ENCODE data around the gene RCC2.
"Not testable (repeated sequence)": the region's sequence is repeated elsewhere in the genome, so short reads cannot be mapped to it uniquely, and the experiment has no call there.

RCC2 gene

DNA sequence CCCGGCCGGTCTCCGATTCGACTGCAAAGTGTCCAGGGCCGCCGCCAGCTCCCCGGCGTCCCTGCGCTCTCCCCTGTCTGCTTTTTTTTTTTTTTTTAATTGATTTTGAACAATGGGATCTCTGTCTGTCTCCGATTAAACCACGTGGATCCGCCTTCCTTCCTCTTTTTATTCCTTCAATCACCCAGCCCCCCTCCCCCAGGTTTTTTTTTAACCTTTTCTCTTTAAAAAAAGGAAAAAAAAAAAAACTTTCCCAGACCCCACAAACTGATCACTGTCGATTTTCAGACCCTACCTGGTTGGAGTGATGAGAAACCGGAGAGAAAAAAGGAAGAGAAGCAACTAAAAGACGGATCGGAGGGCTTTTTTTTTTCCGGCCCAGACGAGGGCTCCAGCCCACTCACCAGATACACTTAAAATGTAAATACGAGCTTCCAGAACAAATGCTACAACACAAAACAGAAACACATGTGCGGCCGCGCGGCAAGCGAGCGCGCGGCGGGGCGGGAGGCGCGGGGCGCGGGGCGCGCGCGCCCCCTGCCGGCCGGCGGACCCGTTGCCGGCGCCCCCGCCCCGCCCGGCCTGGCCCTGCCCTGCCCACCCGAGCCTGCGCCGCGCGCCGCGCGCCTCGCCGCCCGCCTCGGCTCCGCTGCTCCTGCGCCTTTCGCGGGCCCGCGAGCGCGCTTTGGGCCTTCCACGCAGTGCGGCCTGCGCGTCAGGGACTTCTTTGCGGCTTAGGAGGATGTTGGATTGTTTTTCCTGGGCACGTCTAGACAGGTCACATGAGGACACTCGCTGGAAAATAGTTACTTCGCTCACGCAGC, at the start of gene RCC2:
TSS of gene RCC2 (minus strand) at position 428 of the 824 bp plus-strand sequence. CDS start 1,163 bp downstream, outside the sequence.
- peak; percentile 72 for DNase-seq
- Histone ChIP-seq H3K27me3 (ENCODE audit: insufficient read depth, low read depth, severe bottlenecking) (no peaks in the 10 kb centered on the region), H3K36me3 (peaks cover 33% of the 10 kb centered on the region), H3K4me3 (ENCODE audit: low read depth, low read length) (peak within 1 kb of the TSS; percentile 97), H3K9me3 (ENCODE audit: severe bottlenecking) (no peaks in the 10 kb centered on the region), H3K27ac (peak within 1 kb of the TSS; percentile 97)
- TF ChIP-seq, protein P1, sequence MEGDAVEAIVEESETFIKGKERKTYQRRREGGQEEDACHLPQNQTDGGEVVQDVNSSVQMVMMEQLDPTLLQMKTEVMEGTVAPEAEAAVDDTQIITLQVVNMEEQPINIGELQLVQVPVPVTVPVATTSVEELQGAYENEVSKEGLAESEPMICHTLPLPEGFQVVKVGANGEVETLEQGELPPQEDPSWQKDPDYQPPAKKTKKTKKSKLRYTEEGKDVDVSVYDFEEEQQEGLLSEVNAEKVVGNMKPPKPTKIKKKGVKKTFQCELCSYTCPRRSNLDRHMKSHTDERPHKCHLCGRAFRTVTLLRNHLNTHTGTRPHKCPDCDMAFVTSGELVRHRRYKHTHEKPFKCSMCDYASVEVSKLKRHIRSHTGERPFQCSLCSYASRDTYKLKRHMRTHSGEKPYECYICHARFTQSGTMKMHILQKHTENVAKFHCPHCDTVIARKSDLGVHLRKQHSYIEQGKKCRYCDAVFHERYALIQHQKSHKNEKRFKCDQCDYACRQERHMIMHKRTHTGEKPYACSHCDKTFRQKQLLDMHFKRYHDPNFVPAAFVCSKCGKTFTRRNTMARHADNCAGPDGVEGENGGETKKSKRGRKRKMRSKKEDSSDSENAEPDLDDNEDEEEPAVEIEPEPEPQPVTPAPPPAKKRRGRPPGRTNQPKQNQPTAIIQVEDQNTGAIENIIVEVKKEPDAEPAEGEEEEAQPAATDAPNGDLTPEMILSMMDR (IDR thresholded peaks at IDR 0.05; ENCODE audit: low read depth, low read length) = 0 out of 2 replicates have a peak, but pooled peaks have one; percentile 12

DNA sequence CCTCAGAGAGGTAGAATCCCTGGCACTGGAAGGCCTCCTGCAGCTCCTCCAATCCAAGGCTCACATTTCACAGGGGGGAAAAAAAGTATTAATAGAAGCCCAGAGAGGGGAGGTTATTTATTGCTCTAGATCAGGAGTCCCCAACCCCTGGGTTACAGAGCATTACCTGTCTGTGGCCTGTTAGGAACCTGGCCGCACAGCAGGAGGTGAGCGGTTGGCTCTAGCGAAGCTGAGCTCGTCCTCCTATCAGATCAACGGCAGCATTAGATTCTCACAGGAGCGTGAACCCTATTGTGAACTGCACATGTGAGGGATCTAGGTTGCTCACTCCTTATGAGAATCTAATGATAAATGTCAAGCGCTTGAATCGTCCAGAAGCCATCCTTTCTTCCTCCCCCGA, 46.8 kb upstream of the RCC2 start:
- TF ChIP-seq, protein P1 (IDR thresholded peaks at IDR 0.05; ENCODE audit: low read depth, low read length) = no peak
- H3K4me3 ChIP-seq (ENCODE audit: low read depth, low read length) = no peak overlapping the region
- no peak for DNase-seq
- no peaks in the 10 kb centered on the region for H3K36me3 ChIP-seq
- H3K27me3 ChIP-seq (ENCODE audit: insufficient read depth, low read depth, severe bottlenecking) = no peaks in the 10 kb centered on the region
- H3K9me3 ChIP-seq (ENCODE audit: severe bottlenecking) = no peaks in the 10 kb centered on the region
- no peak overlapping the region for H3K27ac ChIP-seq

DNA sequence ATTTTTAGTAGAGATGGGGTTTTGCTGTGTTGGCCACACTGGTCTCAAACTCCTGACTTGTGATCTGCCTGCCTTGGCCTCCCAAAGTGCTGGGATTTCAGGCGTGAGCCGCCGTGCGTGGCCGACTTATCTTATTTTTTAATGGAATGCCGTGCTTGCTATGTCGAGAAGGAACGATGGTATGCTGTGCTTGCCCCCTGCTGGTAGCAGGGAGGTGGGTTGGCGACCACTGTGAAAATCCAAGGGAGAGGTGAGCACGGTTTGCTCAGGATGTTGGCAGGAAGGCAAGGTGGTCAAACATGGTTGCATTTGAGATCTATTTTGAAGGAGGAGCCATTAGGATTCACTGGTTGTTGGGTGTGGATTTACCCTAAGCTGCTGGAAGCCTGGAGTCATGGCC, 45.8 kb upstream of the RCC2 start:
- H3K27me3 ChIP-seq (ENCODE audit: insufficient read depth, low read depth, severe bottlenecking) = no peaks in the 10 kb centered on the region
- H3K27ac ChIP-seq = no peak overlapping the region
- H3K36me3 ChIP-seq = no peaks in the 10 kb centered on the region
- H3K9me3 ChIP-seq (ENCODE audit: severe bottlenecking) = no peaks in the 10 kb centered on the region
- no peak overlapping the region for H3K4me3 ChIP-seq (ENCODE audit: low read depth, low read length)
- DNase-seq = peak; percentile 39
- TF ChIP-seq, protein P1 (IDR thresholded peaks at IDR 0.05; ENCODE audit: low read depth, low read length) = peak; percentile 73

DNA sequence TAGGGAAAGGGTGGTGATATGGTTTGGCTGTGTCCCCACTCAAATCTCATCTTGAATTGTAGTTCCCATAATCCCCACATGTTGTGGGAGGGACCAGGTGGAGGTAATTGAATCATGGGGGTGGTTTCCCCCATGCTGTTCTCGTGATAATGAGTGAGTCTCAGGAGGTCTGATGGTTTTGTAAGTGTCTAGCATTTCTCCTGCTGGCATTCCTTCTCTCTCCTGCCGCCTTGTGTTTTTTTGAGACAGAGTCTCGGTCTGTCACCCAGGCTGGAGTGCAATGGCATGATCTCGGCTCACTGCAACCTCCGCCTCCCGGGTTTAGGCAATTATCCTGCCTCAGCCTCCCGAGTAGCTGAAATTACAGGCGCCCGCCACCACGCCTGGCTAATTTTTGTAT, 42.5 kb upstream of the RCC2 start:
- not testable (repeated sequence) for DNase-seq; H3K36me3 ChIP-seq; H3K4me3 ChIP-seq (ENCODE audit: low read depth, low read length); H3K9me3 ChIP-seq (ENCODE audit: severe bottlenecking); H3K27ac ChIP-seq; H3K27me3 ChIP-seq (ENCODE audit: insufficient read depth, low read depth, severe bottlenecking)

DNA sequence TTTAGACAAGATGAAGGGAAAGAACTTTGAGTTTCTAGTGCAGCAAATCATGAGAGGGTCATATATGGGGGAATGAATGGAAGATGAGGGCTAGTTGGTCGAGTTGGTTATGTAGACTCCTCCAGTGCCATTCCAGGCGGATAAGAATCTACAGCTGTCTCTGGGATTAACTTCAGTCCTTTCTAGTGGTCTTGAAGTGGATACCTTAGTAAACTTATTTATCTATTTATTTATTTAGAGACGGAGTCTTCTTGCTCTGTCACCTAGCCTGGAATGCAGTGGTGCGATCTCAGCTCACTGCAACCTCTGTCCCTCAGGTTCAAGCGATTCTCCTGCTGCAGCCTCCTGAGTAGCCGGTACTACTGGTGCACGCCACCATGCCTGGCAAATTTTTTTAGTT, 41.4 kb upstream of the RCC2 start:
- no peaks in the 10 kb centered on the region for H3K27me3 ChIP-seq (ENCODE audit: insufficient read depth, low read depth, severe bottlenecking)
- no peak overlapping the region for H3K4me3 ChIP-seq (ENCODE audit: low read depth, low read length)
- H3K9me3 ChIP-seq (ENCODE audit: severe bottlenecking) = no peaks in the 10 kb centered on the region
- TF ChIP-seq, protein P1 (IDR thresholded peaks at IDR 0.05; ENCODE audit: low read depth, low read length) = no peak
- DNase-seq = no peak
- H3K36me3 ChIP-seq = no peaks in the 10 kb centered on the region
- H3K27ac ChIP-seq = no peak overlapping the region

DNA sequence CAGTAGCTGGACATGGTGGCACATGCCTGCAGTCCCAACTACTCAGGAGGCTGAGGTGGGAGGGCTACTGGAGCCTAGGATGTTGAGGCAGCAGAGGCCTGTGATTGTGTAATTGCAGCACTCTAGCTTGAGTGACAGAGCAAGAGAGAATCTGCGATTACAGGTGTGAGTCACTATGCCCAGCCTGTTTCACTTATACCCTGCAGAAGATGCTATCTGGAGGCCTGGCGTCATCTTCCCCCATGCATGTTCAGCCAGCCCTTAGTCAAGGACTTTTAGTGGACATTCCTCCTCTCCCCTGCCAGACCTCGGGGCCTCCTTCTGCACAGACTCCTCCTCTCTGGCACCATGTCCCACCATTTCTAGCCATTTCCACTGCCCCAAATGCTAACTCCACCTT, 36.3 kb upstream of the RCC2 start:
- no peak overlapping the region for H3K4me3 ChIP-seq (ENCODE audit: low read depth, low read length)
- H3K36me3 ChIP-seq = no peaks in the 10 kb centered on the region
- no peaks in the 10 kb centered on the region for H3K27me3 ChIP-seq (ENCODE audit: insufficient read depth, low read depth, severe bottlenecking)
- TF ChIP-seq, protein P1 (IDR thresholded peaks at IDR 0.05; ENCODE audit: low read depth, low read length) = no peak
- no peaks in the 10 kb centered on the region for H3K9me3 ChIP-seq (ENCODE audit: severe bottlenecking)
- DNase-seq = no peak
- H3K27ac ChIP-seq = no peak overlapping the region

DNA sequence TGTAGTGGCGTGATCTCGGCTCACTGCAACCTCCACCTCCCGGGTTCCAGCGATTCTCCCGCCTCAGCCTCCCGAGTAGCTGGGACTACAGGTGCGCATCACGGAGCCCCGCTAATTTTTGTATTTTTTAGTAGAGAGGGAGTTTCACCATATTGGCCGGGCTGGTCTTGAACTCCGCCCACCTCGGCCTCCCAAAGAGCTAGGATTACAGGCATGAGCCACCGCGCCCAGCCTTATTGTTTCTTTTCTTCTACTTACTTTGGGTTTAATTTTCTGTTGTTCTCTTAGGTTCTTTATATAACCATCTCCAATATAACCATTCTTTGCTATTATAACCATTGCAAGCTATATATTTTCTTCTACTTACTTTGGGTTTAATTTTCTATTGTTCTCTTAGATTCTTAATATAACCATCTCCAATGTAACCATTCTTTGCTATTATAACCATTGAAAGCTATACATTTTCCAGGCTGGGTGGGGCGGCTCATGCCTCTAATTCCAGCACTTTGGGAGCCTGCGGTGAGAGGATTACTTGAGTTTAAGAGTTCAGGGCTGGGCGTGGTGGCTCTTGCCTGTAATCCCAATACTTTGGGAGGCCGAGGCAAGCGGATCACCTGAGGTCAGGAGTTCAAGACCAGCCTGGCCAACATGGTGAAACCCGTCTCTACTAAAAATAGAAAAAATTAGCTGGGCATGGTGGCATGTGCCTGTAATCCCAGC, 35.5 kb upstream of the RCC2 start:
- H3K27me3 ChIP-seq (ENCODE audit: insufficient read depth, low read depth, severe bottlenecking); H3K27ac ChIP-seq; H3K9me3 ChIP-seq (ENCODE audit: severe bottlenecking); H3K36me3 ChIP-seq; H3K4me3 ChIP-seq (ENCODE audit: low read depth, low read length): not testable (repeated sequence)
- peak; percentile 48 for DNase-seq

All from WERI-Rb-1 (cell line).